Stimulated activated memory B cell treated with anti-CD40 and anti-IgM and Interleukin-4, amounts not matched to agents 10 μg/mL and 1 μg/mL and 100 μg/mL, for 72 hours (primary cell): ENCODE results near the gene CREB5.

Source experiments
- ATAC-seq: fragments of 150-1000 bp; cut with Tn5 transposase; 2 replicates; pipeline ENCODE4 v1.10.0; 2021
- H3K27ac Mint-ChIP-seq: one replicate; pipeline ENCODE4 v1.8.0; 2022; ENCODE audit warnings: mild to moderate bottlenecking, mixed read lengths
- H3K27me3 Mint-ChIP-seq: one replicate; pipeline ENCODE4 v1.8.0; 2022; ENCODE audit warnings: mixed read lengths
- H3K36me3 Mint-ChIP-seq: one replicate; pipeline ENCODE4 v1.8.0; 2022; ENCODE audit warnings: mixed read lengths
- H3K4me1 Mint-ChIP-seq: one replicate; pipeline ENCODE4 v1.8.0; 2022; ENCODE audit warnings: mixed read lengths
- H3K4me3 Mint-ChIP-seq: one replicate; pipeline ENCODE4 v1.8.0; 2022; ENCODE audit warnings: mild to moderate bottlenecking, moderate library complexity, mixed read lengths
- H3K9me3 Mint-ChIP-seq: one replicate; pipeline ENCODE4 v1.8.0; 2022; ENCODE audit warnings: mixed read lengths

The CREB5 gene, protein sequence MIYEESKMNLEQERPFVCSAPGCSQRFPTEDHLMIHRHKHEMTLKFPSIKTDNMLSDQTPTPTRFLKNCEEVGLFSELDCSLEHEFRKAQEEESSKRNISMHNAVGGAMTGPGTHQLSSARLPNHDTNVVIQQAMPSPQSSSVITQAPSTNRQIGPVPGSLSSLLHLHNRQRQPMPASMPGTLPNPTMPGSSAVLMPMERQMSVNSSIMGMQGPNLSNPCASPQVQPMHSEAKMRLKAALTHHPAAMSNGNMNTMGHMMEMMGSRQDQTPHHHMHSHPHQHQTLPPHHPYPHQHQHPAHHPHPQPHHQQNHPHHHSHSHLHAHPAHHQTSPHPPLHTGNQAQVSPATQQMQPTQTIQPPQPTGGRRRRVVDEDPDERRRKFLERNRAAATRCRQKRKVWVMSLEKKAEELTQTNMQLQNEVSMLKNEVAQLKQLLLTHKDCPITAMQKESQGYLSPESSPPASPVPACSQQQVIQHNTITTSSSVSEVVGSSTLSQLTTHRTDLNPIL

DNA sequence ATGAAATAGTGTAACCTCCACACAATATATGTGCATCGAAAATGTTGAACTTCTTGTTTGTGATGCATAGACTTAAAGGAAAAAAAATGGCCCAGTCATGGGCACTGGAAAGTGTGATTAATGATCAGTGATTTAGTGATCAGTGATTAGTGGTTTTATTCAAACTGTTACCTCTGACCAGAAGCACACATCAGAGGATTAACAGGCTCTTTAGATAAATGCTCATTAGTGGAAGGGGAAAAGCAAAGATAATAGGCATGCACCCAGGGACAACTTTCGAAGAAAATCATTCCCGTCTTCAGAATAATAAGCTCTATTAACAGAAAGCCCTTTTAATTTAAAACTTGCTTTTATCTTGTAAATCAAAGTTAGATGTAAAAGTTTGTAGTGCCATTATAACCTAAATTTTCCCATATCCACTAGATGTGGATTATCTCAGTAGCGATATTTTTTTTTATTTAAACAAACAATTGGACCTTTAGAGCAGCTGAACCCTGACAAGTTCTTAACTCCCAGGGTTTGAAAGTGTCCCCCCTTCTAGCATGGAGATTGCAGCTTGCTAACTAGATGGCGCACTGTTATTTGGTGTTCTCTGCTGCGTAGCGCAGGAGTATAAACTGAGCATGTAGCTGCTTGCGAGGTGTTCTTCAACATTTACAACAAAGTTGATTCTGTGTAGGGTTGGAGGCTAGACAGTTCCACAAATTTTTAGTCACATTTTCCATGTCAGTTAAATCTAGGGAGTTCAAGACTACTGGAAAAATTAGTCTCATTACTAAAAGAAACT lies at the start of gene CREB5:
Gene CREB5 (plus strand): TSS at position 643 of the 787 bp plus-strand sequence. CDS start 397 bp downstream, outside the sequence.
- Mint-ChIP-seq H3K27me3 (peaks cover 78% of the 10 kb centered on the region), H3K4me3 (no peak within 1 kb of the TSS), H3K27ac (no peak within 1 kb of the TSS), H3K4me1 (peaks cover 28% of the 10 kb centered on the region), H3K36me3 (no peaks in the 10 kb centered on the region), H3K9me3 (no peaks in the 10 kb centered on the region)
- ATAC-seq: no peak

DNA sequence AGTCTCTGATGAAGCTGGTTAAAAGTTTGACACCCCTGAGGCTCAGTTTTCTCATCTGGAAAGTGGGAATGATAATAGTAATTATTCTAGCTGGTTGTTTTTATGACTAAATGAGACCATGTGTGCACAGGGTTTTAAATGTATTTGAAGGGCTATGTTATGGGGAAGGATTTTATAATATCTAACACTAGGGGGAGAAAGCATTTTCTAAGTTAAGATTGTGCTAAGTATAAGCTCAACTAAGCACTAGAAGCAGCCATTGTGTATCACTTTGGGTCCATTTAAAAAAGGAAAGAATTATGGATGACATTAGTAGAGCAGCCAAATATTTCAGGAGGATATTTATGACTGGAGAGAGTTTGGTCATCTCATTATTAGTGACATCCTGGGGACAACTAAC lies 49.5 kb upstream of the CREB5 start:
- H3K27me3 Mint-ChIP-seq: peaks cover 18% of the 10 kb centered on the region
- H3K4me1 Mint-ChIP-seq: no peaks in the 10 kb centered on the region
- H3K4me3 Mint-ChIP-seq: no peak overlapping the region
- H3K36me3 Mint-ChIP-seq: peaks cover 6% of the 10 kb centered on the region
- peaks cover 13% of the 10 kb centered on the region for H3K9me3 Mint-ChIP-seq
- ATAC-seq: no peak
- no peak overlapping the region for H3K27ac Mint-ChIP-seq

DNA sequence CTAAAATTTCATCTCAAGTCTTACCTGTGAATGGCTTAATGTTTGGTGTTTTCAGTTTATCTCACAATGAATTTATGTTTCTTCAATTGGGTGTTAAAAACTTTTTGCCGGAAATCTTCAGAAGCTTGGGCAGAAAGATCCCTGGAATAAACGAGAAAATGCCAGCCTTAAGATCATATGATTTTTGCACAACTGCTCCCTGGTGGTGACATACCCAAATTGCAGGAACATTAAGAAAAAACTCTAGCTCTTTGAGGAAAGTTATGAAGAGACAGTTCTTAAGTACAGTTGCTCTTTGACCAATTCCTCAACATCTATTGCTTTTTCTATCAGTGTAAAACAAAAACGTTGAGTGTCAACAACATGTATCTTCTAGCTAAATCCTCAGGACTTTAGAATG lies 48.2 kb upstream of the CREB5 start:
- H3K36me3 Mint-ChIP-seq: peaks cover 6% of the 10 kb centered on the region
- peaks cover 19% of the 10 kb centered on the region for H3K27me3 Mint-ChIP-seq
- peaks cover 13% of the 10 kb centered on the region for H3K9me3 Mint-ChIP-seq
- H3K4me1 Mint-ChIP-seq: no peaks in the 10 kb centered on the region
- H3K27ac Mint-ChIP-seq: no peak overlapping the region
- ATAC-seq: no peak
- no peak overlapping the region for H3K4me3 Mint-ChIP-seq

DNA sequence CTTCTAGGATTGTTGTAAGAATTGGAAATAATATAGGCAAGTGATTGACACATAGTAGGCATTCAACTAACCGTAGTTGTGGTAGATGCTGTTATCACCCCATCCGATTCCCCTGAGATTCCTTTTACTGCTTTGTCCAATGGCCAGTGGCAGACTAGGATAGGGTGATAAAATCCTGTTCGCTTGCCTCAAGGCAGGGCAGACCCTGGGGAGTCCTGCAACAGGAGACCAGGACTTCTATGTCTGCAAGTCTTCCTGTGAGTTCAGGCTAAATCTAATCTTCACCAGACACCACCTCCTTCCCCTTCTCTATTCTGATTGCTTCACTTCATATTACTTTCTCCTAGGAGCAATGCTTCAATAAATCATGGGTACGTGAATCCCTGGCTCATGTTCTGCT lies 42.8 kb upstream of the CREB5 start:
- Mint-ChIP-seq H3K4me1 (no peaks in the 10 kb centered on the region), H3K36me3 (peaks cover 3% of the 10 kb centered on the region), H3K27ac (no peak overlapping the region), H3K27me3 (peaks cover 28% of the 10 kb centered on the region), H3K9me3 (peaks cover 10% of the 10 kb centered on the region), H3K4me3 (no peak overlapping the region)
- no peak for ATAC-seq

- no peaks in the 10 kb centered on the region for H3K9me3 Mint-ChIP-seq
Measured at GRCh38 chr7:28371846-28372245, 40.5 kb upstream of the CREB5 start.

GRCh38 chr7:28373990-28374389 lies 38.3 kb upstream of the CREB5 start:
- H3K4me3 Mint-ChIP-seq: no peak overlapping the region
- no peaks in the 10 kb centered on the region for H3K4me1 Mint-ChIP-seq
- ATAC-seq: no peak
- H3K27me3 Mint-ChIP-seq: peaks cover 9% of the 10 kb centered on the region
- H3K27ac Mint-ChIP-seq: no peak overlapping the region
- H3K36me3 Mint-ChIP-seq: no peaks in the 10 kb centered on the region
- H3K9me3 Mint-ChIP-seq: no peaks in the 10 kb centered on the region

More at GRCh38 chr7:28371846-28372245, 40.5 kb upstream of the CREB5 start:
- ATAC-seq: no peak
- Mint-ChIP-seq H3K27me3 (peaks cover 19% of the 10 kb centered on the region), H3K4me3 (no peak overlapping the region), H3K4me1 (no peaks in the 10 kb centered on the region), H3K27ac (no peak overlapping the region), H3K36me3 (no peaks in the 10 kb centered on the region)

DNA sequence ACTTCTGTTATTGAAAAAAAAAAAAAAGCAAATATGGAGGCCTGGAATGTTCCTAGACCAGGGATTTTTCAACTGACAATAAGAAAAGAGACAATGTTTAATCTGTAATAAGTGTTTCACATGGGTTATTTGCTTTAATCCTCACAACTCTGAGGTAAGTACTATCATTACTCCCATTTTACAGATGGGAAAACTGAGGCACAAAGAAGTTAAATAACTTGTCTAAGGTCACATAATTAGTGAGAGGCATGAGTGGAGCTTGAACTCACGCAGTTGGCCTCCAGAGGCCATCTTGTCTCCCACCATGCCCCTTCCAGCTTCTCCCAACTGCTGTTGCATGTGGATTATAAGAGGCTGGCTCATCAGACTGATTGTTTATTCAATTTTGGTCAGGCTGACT lies 36.6 kb upstream of the CREB5 start:
- no peaks in the 10 kb centered on the region for H3K4me1 Mint-ChIP-seq
- ATAC-seq: no peak
- no peaks in the 10 kb centered on the region for H3K9me3 Mint-ChIP-seq
- H3K4me3 Mint-ChIP-seq: no peak overlapping the region
- peaks cover 6% of the 10 kb centered on the region for H3K27me3 Mint-ChIP-seq
- no peaks in the 10 kb centered on the region for H3K36me3 Mint-ChIP-seq
- H3K27ac Mint-ChIP-seq: no peak overlapping the region

- no peaks in the 10 kb centered on the region for H3K4me1 Mint-ChIP-seq
- no peaks in the 10 kb centered on the region for H3K27me3 Mint-ChIP-seq
- no peak overlapping the region for H3K27ac Mint-ChIP-seq
- no peaks in the 10 kb centered on the region for H3K9me3 Mint-ChIP-seq
- ATAC-seq: no peak
- H3K4me3 Mint-ChIP-seq: no peak overlapping the region
- H3K36me3 Mint-ChIP-seq: no peaks in the 10 kb centered on the region
Measured at GRCh38 chr7:28376634-28377033, 35.7 kb upstream of the CREB5 start.

GRCh38 chr7:28378574-28379149 lies 33.7 kb upstream of the CREB5 start:
- Mint-ChIP-seq H3K36me3 (no peaks in the 10 kb centered on the region), H3K27ac (no peak overlapping the region), H3K9me3 (no peaks in the 10 kb centered on the region), H3K4me3 (no peak overlapping the region), H3K27me3 (no peaks in the 10 kb centered on the region), H3K4me1 (no peaks in the 10 kb centered on the region)
- ATAC-seq: no peak

GRCh38 chr7:28381466-28381865 lies 30.9 kb upstream of the CREB5 start:
- H3K4me3 Mint-ChIP-seq: no peak overlapping the region
- no peak overlapping the region for H3K27ac Mint-ChIP-seq
- no peaks in the 10 kb centered on the region for H3K9me3 Mint-ChIP-seq
- H3K4me1 Mint-ChIP-seq: no peaks in the 10 kb centered on the region
- H3K27me3 Mint-ChIP-seq: no peaks in the 10 kb centered on the region
- ATAC-seq: no peak
- H3K36me3 Mint-ChIP-seq: no peaks in the 10 kb centered on the region

- no peak for ATAC-seq
- no peak overlapping the region for H3K27ac Mint-ChIP-seq
- no peaks in the 10 kb centered on the region for H3K36me3 Mint-ChIP-seq
- no peaks in the 10 kb centered on the region for H3K27me3 Mint-ChIP-seq
- H3K4me1 Mint-ChIP-seq: no peaks in the 10 kb centered on the region
- no peak overlapping the region for H3K4me3 Mint-ChIP-seq
- H3K9me3 Mint-ChIP-seq: no peaks in the 10 kb centered on the region
Measured at GRCh38 chr7:28382144-28382543, 30.2 kb upstream of the CREB5 start.

- Mint-ChIP-seq H3K36me3 (no peaks in the 10 kb centered on the region), H3K4me1 (no peaks in the 10 kb centered on the region), H3K4me3 (no peak overlapping the region), H3K27me3 (no peaks in the 10 kb centered on the region), H3K27ac (no peak overlapping the region), H3K9me3 (no peaks in the 10 kb centered on the region)
- no peak for ATAC-seq
Measured at GRCh38 chr7:28383975-28384374, 28.3 kb upstream of the CREB5 start.

GRCh38 chr7:28389504-28390395 lies 22.6 kb upstream of the CREB5 start:
- H3K4me3 Mint-ChIP-seq: no peak overlapping the region
- no peak overlapping the region for H3K27ac Mint-ChIP-seq
- peaks cover 8% of the 10 kb centered on the region for H3K4me1 Mint-ChIP-seq
- H3K9me3 Mint-ChIP-seq: no peaks in the 10 kb centered on the region
- H3K27me3 Mint-ChIP-seq: peaks cover 25% of the 10 kb centered on the region
- ATAC-seq: no peak
- H3K36me3 Mint-ChIP-seq: no peaks in the 10 kb centered on the region

DNA sequence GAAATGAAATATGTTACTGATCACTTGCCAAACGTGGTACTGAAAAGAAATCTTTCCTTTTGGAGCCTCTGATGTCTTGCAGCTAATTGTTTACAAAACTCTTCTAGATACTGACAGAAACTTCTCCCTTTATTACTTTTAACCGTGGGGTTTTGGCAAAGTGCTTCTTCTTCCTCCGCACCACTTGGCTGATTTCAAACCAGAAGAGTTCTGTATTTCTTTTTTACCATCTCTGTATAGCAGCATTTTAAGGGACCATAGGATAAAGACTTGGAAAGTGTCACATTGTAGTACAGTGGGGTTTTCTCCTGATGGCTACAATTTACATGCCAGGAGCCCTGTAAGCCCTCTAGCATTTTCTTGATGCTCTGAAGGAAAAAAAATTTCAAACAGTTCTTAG lies 21.9 kb upstream of the CREB5 start:
- Mint-ChIP-seq H3K27ac (no peak overlapping the region), H3K4me3 (no peak overlapping the region), H3K36me3 (no peaks in the 10 kb centered on the region), H3K4me1 (peaks cover 8% of the 10 kb centered on the region), H3K9me3 (no peaks in the 10 kb centered on the region), H3K27me3 (peaks cover 30% of the 10 kb centered on the region)
- ATAC-seq: no peak

DNA sequence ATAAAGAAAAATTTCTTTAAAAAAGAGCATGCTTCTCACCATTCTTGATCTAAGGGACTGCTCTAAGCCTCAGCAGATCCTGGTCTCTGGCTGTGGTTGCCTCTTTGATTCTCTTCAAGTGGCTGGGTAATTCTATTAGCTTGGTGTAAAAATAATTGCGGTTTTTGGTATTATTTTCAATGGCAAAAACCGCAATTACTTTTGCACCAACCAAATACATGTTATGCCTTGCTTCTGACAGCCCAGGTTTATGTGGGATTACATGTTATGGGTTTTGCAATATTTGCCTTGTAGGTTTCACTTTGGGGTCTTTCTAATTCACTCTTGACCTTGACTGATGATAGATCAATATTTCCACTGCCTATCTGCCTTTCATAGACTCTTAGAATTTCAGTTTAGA lies 20.0 kb upstream of the CREB5 start:
- no peaks in the 10 kb centered on the region for H3K36me3 Mint-ChIP-seq
- no peak for ATAC-seq
- H3K4me3 Mint-ChIP-seq: no peak overlapping the region
- peaks cover 34% of the 10 kb centered on the region for H3K27me3 Mint-ChIP-seq
- H3K9me3 Mint-ChIP-seq: no peaks in the 10 kb centered on the region
- H3K4me1 Mint-ChIP-seq: peaks cover 8% of the 10 kb centered on the region
- no peak overlapping the region for H3K27ac Mint-ChIP-seq
